Measurements from ENCODE around the gene CD209. TPM values are rescaled to one million over a fixed set of nuclear protein-coding genes. Genes with fewer than 3 reads are reported as not detected.

The CD209 gene
- total and polyA plus RNA-seq, 2 donors (not counting 3 experiments of a cell fraction or from before 2014, with no cell fraction given), result not detected

DNA sequence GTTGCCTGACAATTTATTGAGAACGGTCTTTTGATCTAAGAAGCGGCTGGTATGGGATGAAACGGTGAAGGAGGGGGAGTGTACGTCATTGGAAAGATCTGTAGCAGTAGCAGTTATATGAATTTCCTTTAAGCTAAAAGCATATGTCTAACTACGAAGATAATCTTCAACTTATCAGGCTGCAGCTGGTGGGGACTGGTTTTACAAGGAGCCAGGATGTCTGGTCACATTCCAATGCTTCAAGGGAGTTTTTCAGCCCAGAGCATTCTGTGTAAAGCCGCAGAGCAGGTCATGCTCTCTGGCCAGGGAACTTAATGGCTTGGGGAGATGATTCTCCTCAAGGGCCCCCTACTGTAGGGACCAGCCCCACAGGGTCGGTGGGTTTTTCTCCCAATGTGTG lies 44.9 kb upstream of the CD209 start:
- ChIA-PET POLR2A (no interaction called here), CTCF (interaction anchor here (0.9 to 1.9 kb wide), 3 partner anchors 43 to 224 kb away, joined by 3 to 7 read pairs (median 5); partner anchors contain the start of gene TRAPPC5)
- no peaks in the 10 kb centered on the region for H4K20me1 ChIP-seq (replicated peaks; ENCODE audit: control insufficient read depth, extremely low read depth, insufficient read depth, low read length)
- intact Hi-C loops (cut with micrococcal nuclease), result no loop called here
- H3K4me1 ChIP-seq (ENCODE audit: control insufficient read depth, extremely low read depth, insufficient read depth, low read length), result peaks cover 27% of the 10 kb centered on the region
- H3K4me3 ChIP-seq (replicated peaks in 1 of 3; ENCODE audit: insufficient read depth in 1 of 3, low read depth in 1 of 3, low read length in 3 of 3), result no peak overlapping the region
- H3K79me2 ChIP-seq (ENCODE audit: control insufficient read depth, insufficient read depth, low read length), result no peaks in the 10 kb centered on the region
- peak; percentile 68 for DNase-seq (ENCODE audit: low read depth, low spot score)
- BruUV-seq (replicated peaks), result no TSS peak
- peak overlapping the region; percentile 18 for H2AFZ ChIP-seq (ENCODE audit: low read depth, low read length)
- no peaks in the 10 kb centered on the region for H3K9me3 ChIP-seq (replicated peaks; ENCODE audit: control insufficient read depth, insufficient read depth, low read length)
- TF ChIP-seq, protein P1, sequence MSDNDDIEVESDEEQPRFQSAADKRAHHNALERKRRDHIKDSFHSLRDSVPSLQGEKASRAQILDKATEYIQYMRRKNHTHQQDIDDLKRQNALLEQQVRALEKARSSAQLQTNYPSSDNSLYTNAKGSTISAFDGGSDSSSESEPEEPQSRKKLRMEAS (IDR thresholded peaks at IDR 0.05; ENCODE audit: insufficient read depth, insufficient read length), result no peak
- TF ChIP-seq POLR2AphosphoS5 (IDR thresholded peaks at IDR 0.05; ENCODE audit: insufficient read depth, low read depth, low read length) (no peak), EZH2 (IDR thresholded peaks at IDR 0.05; ENCODE audit: borderline replicate concordance, low read depth, low read length, severe bottlenecking) (no peak), FOS (IDR thresholded peaks at IDR 0.05; ENCODE audit: borderline replicate concordance, insufficient read depth, low read length) (no peak), MYC (IDR thresholded peaks at IDR 0.05; ENCODE audit: low read depth, low read length) (no peak), JUN (IDR thresholded peaks at IDR 0.05; ENCODE audit: borderline replicate concordance, insufficient read depth, insufficient read length, low read depth) (no peak), POLR2A (IDR thresholded peaks at IDR 0.05; ENCODE audit: low read depth, low read length) (no peak), CTCF (IDR thresholded peaks at IDR 0.05; ENCODE audit: extremely low read depth in 1 of 2, insufficient read depth in 1 of 2, low read depth in 1 of 2, low read length in 2 of 2) (no peak), GATA2 (IDR thresholded peaks at IDR 0.05; ENCODE audit: insufficient read depth, insufficient read length, low read depth, low read length) (no peak)
- no peak overlapping the region for H3K9ac ChIP-seq (replicated peaks; ENCODE audit: extremely low read depth, insufficient read depth, low read length)
- no peak overlapping the region for H3K4me2 ChIP-seq (ENCODE audit: insufficient read depth, low read length)
- peak overlapping the region; percentile 62 for H3K27ac ChIP-seq (ENCODE audit: insufficient read depth, low read depth, low read length)
- no peaks in the 10 kb centered on the region for H3K9me1 ChIP-seq (replicated peaks; ENCODE audit: control insufficient read depth, extremely low read depth, insufficient read depth, low read length)
- dilution Hi-C loops (cut with MboI; ENCODE audit: extremely low pct_ligation_motif_present, low sequenced_read_pairs), result no loop called here
- peaks cover 0 to 2% of the 10 kb centered on the region in 2 experiments for H3K36me3 ChIP-seq (ENCODE audit: control insufficient read depth in 2 of 2, extremely low read depth in 1 of 2, insufficient read depth in 2 of 2, low read length in 2 of 2)
- FAIRE-seq, result no peak
- no peaks in the 10 kb centered on the region for H3K27me3 ChIP-seq (ENCODE audit: control insufficient read depth in 2 of 2, insufficient read depth in 2 of 2, low read length in 2 of 2)

Data from endothelial cell of umbilical vein (primary cell).